NCI-H1436 (cell line): ENCODE results near the gene SLIT3.

Source experiments
- DNase-seq: peaks from one replicate; lab custom pipeline; 2025; lab: John Stamatoyannopoulos, UW

The SLIT3 gene

GRCh38 chr5:168929656-168930055, 371.3 kb downstream of the SLIT3 start:
- no peak for DNase-seq

DNA sequence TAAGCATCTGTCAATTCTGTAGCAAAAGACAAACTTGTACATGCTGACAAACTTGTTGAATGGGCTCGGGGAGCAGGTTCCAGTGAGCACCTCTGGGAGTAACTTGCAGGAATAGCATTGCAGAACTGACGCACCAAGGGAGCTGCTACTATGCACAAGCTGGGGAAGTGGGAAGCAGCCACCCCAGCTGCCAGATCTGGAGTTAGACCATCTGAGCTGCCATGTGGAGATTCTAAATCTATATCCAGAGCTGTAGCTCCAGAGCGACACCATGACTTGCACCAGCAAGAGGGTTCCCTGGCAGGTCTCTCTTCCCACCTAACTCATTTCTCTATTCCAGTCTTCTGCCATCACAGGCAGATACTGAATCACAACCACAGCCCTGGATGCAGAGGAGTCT, 375.8 kb downstream of the SLIT3 start:
- no peak for DNase-seq

DNA sequence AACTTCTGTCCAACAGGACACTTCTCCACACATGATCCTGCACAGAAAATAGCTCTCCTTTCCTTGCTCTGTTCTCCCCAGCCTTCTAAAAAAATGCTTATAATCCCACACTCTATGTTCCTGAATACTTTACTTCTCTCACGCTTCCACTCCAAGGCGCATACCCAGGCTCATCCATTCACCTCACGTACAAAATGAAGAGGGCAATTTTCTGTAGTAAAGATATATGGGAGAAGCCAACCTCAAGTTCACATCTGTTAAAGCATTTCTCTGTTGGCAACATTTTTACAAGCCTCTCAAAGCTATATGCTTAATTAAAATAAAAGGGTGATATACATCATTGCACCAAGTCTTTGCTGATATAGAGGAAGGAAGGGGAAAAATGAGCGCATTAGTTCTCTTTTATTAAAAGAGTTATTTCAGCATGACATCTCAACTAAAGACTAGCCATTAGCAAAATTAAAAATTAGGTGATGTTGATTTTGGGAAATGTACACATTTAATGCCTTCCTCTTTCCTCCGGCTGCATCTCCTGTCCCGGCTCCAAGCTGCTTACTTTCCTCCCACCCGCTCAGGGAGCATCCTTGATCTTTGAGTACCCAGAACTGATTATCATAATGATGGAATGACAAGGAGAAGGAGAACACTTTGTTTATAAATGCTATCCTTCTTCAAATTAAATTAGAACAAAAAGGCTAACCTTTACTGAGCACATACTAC, 379.6 kb downstream of the SLIT3 start:
- no peak for DNase-seq

DNA sequence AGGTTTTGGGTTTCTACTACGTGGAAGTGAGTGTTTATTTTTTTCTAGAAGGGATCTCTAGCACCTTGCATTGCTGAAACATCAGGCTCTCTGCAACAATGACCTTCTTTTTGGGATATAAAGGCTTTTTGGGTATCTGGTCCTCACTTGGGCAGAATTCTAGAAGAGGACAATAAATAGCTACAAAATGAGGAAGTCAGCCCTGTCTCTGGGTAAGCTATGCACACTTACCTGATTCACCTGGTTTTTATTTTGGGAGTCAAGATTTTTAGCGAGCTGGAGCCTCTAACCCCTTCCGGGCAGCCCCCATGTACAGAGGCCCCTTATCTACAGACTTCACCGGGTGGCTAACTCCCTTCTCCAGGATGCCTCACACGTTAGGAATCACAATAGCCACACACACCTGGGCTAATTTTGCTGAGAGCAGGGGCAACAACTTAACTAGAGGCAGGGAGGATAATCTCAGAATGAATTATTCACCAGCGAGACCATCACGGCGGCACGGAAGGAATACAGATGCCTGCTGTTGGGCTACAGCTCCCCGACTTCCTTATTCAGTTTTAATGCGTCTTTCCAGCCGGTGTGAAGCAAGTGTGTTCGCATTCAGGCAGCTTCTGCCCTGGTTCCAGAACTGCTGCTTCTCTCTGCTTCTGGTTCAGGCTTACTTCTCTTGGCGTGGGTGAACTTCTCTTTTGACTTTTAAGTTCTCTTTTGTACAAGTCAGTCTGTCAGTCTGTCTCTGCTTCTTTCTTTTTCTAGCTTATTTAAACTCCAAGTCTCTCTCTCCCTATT, 380.7 kb downstream of the SLIT3 start:
- DNase-seq, result no peak

DNA sequence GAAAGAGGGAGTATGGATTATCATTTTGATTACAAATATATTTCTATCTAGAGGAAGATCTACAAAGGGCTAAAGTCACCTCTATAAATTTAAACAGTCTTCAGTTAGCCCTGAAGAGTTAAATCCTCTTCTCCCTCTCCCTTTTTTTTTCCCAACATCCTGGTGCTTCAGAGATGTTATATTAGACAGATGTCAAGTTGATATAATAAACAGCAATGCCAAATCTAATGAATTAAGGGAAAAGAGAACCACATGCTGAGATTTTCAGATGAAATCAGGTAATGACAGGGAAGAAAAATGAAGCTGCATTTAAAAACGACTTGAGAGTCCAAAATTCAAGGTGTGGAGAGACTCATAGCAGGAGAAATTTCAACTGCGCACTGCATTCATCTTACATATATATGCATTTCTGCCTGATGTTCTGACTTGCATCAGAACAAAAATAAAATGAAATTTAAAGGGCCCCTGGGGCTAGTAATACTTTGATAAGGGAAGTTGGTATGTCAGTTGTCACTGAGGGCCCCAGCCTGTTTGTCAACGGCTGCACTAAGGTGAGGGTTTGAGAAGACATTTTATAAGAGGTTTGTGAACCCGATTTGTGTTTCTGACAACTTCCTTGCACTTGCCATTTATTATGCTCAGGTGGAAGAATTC, 382.9 kb downstream of the SLIT3 start:
- DNase-seq, result no peak

- no peak for DNase-seq
Observed at GRCh38 chr5:168916852-168917251, 384.1 kb downstream of the SLIT3 start.

GRCh38 chr5:168916266-168916665, 384.7 kb downstream of the SLIT3 start:
- no peak for DNase-seq

GRCh38 chr5:168914491-168914890, 386.4 kb downstream of the SLIT3 start:
- DNase-seq, result no peak

GRCh38 chr5:168910874-168911273, 390.1 kb downstream of the SLIT3 start:
- DNase-seq, result no peak

DNA sequence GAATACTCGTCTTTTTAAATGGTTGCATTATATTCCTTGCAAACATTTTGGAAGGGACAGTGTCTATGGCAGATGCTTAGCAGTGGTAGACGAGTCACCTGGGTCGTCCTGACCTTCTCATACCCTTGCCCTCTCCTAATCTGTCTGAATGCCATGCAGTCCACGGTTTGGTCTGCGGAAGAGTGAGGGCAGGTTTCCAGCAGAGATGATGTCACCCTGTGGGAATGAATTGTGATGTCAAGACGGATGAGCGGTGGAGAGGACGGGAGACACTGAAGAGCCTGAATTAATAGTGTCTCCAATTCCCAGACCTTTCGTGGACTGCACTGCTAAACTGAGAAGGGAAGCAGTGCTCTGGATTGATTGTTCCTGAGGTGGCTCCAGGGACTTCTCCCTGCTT, 392.7 kb downstream of the SLIT3 start:
- no peak for DNase-seq

DNA sequence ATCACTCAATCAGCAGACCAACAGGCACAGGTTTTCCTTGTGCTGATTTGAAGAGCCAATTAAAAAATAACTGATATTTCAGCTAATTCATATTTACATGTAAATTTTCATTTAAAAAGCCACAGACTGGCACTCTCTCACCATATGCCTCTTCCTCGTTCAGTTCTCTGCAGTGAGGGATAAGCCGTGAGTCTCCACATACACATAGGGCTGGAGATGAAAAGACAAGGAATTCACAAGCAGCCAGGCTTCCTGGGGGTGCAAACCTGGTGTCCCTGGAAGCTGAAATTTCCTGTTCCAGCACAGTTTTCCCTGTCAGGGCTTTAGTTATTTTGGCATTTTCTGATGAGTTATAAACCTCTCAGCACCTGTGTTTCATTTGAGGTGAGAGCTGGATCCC, 397.9 kb downstream of the SLIT3 start:
- no peak for DNase-seq

- no peak for DNase-seq
Observed at GRCh38 chr5:168899673-168900072, 401.3 kb downstream of the SLIT3 start.

- DNase-seq, result no peak
Observed at GRCh38 chr5:168899264-168899663, 401.7 kb downstream of the SLIT3 start.

GRCh38 chr5:168898247-168898911, 402.6 kb downstream of the SLIT3 start:
- peak; percentile 6 for DNase-seq

DNA sequence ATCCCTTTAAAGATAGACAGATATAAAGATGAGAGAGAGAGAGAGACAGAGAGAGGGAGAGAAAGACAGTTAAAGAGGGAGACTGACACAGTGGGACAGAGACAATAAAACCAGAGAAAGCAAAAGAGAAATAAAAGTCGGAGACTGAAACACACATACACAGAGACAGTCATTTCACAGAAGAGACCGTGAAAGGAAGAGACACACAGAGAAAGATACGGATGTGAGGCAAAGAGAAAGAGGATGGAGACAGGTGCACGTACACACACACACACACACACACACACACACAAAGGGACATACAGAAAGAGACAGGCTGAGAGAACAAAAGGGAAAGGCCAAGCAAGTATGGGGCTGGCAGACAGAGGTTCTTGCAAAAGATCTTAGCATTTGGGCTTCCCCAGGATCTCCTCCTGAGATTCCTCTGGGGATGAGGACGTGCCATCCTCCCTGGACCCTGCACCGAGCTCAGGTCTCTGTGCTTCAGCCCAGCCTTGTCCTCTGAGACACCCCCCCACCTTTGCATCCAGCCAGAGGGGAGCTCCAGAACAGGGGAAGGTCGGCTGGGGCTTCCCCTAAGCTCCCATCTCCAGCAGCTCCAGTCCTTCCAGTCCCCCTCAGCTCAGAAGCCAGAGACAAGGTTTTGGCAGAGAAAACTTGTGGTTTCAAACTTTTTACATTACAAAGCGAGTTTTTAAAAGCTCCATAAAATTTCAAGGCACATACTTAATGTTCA, 403.4 kb downstream of the SLIT3 start:
- DNase-seq, result no peak

DNA sequence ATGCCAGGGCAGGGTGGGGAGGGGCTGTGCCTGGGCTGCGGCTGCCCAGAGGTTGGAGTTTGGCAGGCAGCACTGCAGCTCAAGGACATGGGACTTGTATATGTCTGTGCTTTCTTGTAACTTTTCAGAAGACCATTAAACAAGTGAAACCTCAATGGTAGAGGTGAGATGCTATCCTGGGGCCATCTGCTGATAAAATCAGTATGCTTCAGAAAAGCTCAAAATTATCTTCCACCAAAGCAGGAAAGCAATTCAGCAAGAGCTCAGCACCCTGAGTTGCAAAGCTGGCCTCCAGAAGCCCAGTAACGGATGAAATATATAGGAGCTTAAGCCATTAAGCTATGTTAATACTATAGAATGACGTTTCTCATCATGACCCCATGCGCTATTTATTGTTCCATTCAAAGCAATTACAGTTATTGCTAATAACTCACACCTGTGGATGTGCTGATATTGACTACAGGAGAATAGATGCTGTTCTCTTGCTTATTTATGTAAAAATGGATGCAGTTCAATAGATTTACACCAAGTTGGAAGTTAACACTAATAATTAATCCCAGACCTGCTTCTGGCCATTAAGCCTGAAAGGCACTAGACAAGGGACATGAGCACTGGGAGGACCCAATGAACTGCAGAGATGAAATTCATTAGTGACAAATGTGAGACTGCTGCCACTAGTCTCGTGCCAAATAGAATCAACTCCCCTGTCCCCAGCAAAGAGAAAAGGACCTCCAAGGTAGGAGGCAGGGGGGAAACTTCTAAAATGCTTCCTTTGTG, 405.5 kb downstream of the SLIT3 start:
- no peak for DNase-seq

- DNase-seq, result no peak
Observed at GRCh38 chr5:168893283-168893682, 407.7 kb downstream of the SLIT3 start.

- DNase-seq, result no peak
Observed at GRCh38 chr5:168892618-168893186, 408.2 kb downstream of the SLIT3 start.

GRCh38 chr5:168890816-168891812, 409.8 kb downstream of the SLIT3 start:
- DNase-seq, result no peak
